ENCODE data around the gene PCBP3. TPM values are rescaled to one million over a fixed set of nuclear protein-coding genes. Genes with fewer than 3 reads are reported as not detected.

The PCBP3 gene
- total and polyA plus RNA-seq, 10 of the 15 experiments (the other 5 are each of a cell fraction or from before 2014, with no cell fraction given), result 0.09 to 1.3 (median 0.46) TPM; not detected in 3

GRCh38 chr21:45637883-45638282 lies 5.6 kb upstream of the PCBP3 start:
- Histone ChIP-seq H3K79me2 (ENCODE audit: control insufficient read depth, insufficient read depth, low read length) (no peaks in the 10 kb centered on the region), H3K36me3 (ENCODE audit: control insufficient read depth in 2 of 2, insufficient read depth in 2 of 2, low read length in 1 of 2) (no peaks in the 10 kb centered on the region), H3K4me1 (ENCODE audit: control insufficient read depth, insufficient read depth, low read length) (peaks cover 32% of the 10 kb centered on the region), H3K4me3 (no peak overlapping the region), H3K27me3 (replicated peaks in 1 of 2; ENCODE audit: control insufficient read depth in 2 of 2, insufficient read depth in 2 of 2, low read length in 1 of 2) (no peaks in the 10 kb centered on the region), H3K27ac (ENCODE audit: control insufficient read depth, insufficient read depth) (no peak overlapping the region), H3K9me3 (replicated peaks; ENCODE audit: control insufficient read depth, insufficient read depth, low read length) (no peaks in the 10 kb centered on the region), H3K9ac (ENCODE audit: control insufficient read depth, insufficient read depth, low read length) (no peak overlapping the region), H4K20me1 (ENCODE audit: control insufficient read depth, insufficient read depth) (no peaks in the 10 kb centered on the region), H2AFZ (ENCODE audit: control insufficient read depth, low read depth, low read length) (no peak overlapping the region), H3K4me2 (ENCODE audit: control insufficient read depth, insufficient read depth) (no peak overlapping the region)
- RAD21 ChIA-PET (ENCODE audit: unreplicated experiment), result interaction anchor here (3.6 kb wide), 1 partner anchor 46 kb away, joined by 25 read pairs; no protein-coding TSS in a partner anchor
- in situ Hi-C loops (cut with MboI) (no loop called here), intact Hi-C loops (cut with micrococcal nuclease; ENCODE audit: unreplicated experiment) (no loop called here)
- no peak for FAIRE-seq
- CTCF ChIA-PET, result interaction anchor here (0.8 to 2.0 kb wide), 4 partner anchors 13 to 82 kb away, joined by 4 to 8 read pairs (median 5); no protein-coding TSS in a partner anchor
- TF ChIP-seq ETV6 (conservative IDR thresholded peaks at IDR 0.05 in 1 of 2, IDR thresholded peaks at IDR 0.05 in 1 of 2; ENCODE audit: borderline replicate concordance in 1 of 2, low read depth in 1 of 2) (no peak), NR2F1 (conservative IDR thresholded peaks at IDR 0.05) (0 out of 2 replicates have a peak, but pooled peaks have one; percentile 21)
- POLR2A ChIA-PET, result no interaction called here
- 81% methylated on average over 10 of the region's 13 CpGs for WGBS (ENCODE audit: insufficient coverage, insufficient replicate concordance, low lambda C conversion rate, missing lambda C conversion rate)
- ATAC-seq, result no peak
- SMC1A ChIA-PET (ENCODE audit: uncharacterized antibody, unreplicated experiment), result interaction anchor here (1.2 to 2.0 kb wide), 5 partner anchors 10 to 82 kb away, joined by 3 to 7 read pairs (median 4); no protein-coding TSS in a partner anchor
- DNase-seq (ENCODE audit: low read depth, low spot score), result no peak
- BruUV-seq (replicated peaks), result no TSS peak

GRCh38 chr21:45638707-45639106 lies 4.8 kb upstream of the PCBP3 start:
- in situ Hi-C loops (cut with MboI), result no loop called here
- POLR2A ChIA-PET, result interaction anchor here (3.7 kb wide), 1 partner anchor 19 kb away, joined by 24 read pairs; no protein-coding TSS in a partner anchor

More at GRCh38 chr21:45638707-45639106, 4.8 kb upstream of the PCBP3 start:
- Histone ChIP-seq H3K36me3 (ENCODE audit: control insufficient read depth in 2 of 2, insufficient read depth in 2 of 2, low read length in 1 of 2) (no peaks in the 10 kb centered on the region), H2AFZ (ENCODE audit: control insufficient read depth, low read depth, low read length) (no peak overlapping the region), H3K27ac (ENCODE audit: control insufficient read depth, insufficient read depth) (no peak overlapping the region), H4K20me1 (ENCODE audit: control insufficient read depth, insufficient read depth) (no peaks in the 10 kb centered on the region), H3K27me3 (replicated peaks in 1 of 2; ENCODE audit: control insufficient read depth in 2 of 2, insufficient read depth in 2 of 2, low read length in 1 of 2) (no peaks in the 10 kb centered on the region), H3K4me3 (no peak overlapping the region), H3K4me2 (ENCODE audit: control insufficient read depth, insufficient read depth) (no peak overlapping the region), H3K79me2 (ENCODE audit: control insufficient read depth, insufficient read depth, low read length) (no peaks in the 10 kb centered on the region), H3K4me1 (ENCODE audit: control insufficient read depth, insufficient read depth, low read length) (peaks cover 30% of the 10 kb centered on the region), H3K9ac (ENCODE audit: control insufficient read depth, insufficient read depth, low read length) (no peak overlapping the region), H3K9me3 (replicated peaks; ENCODE audit: control insufficient read depth, insufficient read depth, low read length) (no peaks in the 10 kb centered on the region)
- ATAC-seq (no peak), DNase-seq (ENCODE audit: low read depth, low spot score) (no peak), FAIRE-seq (no peak)
- BruUV-seq (replicated peaks), result no TSS peak
- TF ChIP-seq CBX5 (IDR thresholded peaks at IDR 0.05; ENCODE audit: low read depth) (no peak), HCFC1 (IDR thresholded peaks at IDR 0.05; ENCODE audit: low read length) (no peak), ZNF24 (IDR thresholded peaks at IDR 0.05) (no peak), TBL1XR1 (IDR thresholded peaks at IDR 0.05; ENCODE audit: low read depth, low read length) (no peak), REST (IDR thresholded peaks at IDR 0.05; ENCODE audit: low read depth, low read length) (no peak), POLR2AphosphoS5 (IDR thresholded peaks at IDR 0.05; ENCODE audit: low read length) (no peak), IKZF2 (IDR thresholded peaks at IDR 0.05) (no peak)
- CTCF ChIA-PET, result interaction anchor here (1.0 to 3.6 kb wide), 5 partner anchors 20 to 82 kb away, joined by 3 to 13 read pairs (median 5); no protein-coding TSS in a partner anchor
- intact Hi-C loops (cut with micrococcal nuclease; ENCODE audit: unreplicated experiment), result no loop called here
- WGBS (ENCODE audit: insufficient coverage, insufficient replicate concordance, low lambda C conversion rate, missing lambda C conversion rate), result 25% methylated on average over 8 of the region's 8 CpGs
- SMC1A ChIA-PET (ENCODE audit: uncharacterized antibody, unreplicated experiment), result interaction anchor here (0.5 to 3.6 kb wide), 4 partner anchors 17 to 83 kb away, joined by 3 to 22 read pairs (median 6); no protein-coding TSS in a partner anchor
- RAD21 ChIA-PET (ENCODE audit: unreplicated experiment), result interaction anchor here (1.3 to 3.8 kb wide), 3 partner anchors 19 to 83 kb away, joined by 5 to 25 read pairs (median 20); no protein-coding TSS in a partner anchor

Measured in GM12878 (cell line).